Adipocyte (in vitro differentiated cells): ENCODE data around the gene TBXA2R.
"Not testable (repeated sequence)": the region's sequence is repeated elsewhere in the genome, so short reads cannot be mapped to it uniquely, and the experiment has no call there.

Source experiments
- DNase-seq: peaks from one replicate; pipeline ENCODE4 v3.0.0-alpha.2; 2015; ENCODE audit warnings: low read depth
- H3K27me3 ChIP-seq: replicated peaks from 2 replicates; pipeline ENCODE4 v1.7.0; 2013; ENCODE audit warnings: mild to moderate bottlenecking, low read length, moderate library complexity; ENCODE audit not compliant: control insufficient read depth, insufficient read depth
- H3K36me3 ChIP-seq: 2 replicates; pipeline ENCODE4 v1.7.0; 2013; ENCODE audit warnings: low read length, mild to moderate bottlenecking, moderate library complexity; ENCODE audit not compliant: control insufficient read depth, insufficient read depth, severe bottlenecking
- H3K4me1 ChIP-seq: 2 replicates; pipeline ENCODE4 v1.7.0; 2013; ENCODE audit warnings: mild to moderate bottlenecking, low read length, moderate library complexity; ENCODE audit not compliant: control insufficient read depth, insufficient read depth
- H3K4me3 ChIP-seq: 2 replicates; pipeline ENCODE4 v1.7.0; 2013; ENCODE audit warnings: mild to moderate bottlenecking, low read length, moderate library complexity
- H3K9ac ChIP-seq: 2 replicates; pipeline ENCODE4 v1.7.0; 2013; ENCODE audit warnings: mild to moderate bottlenecking, low read length, moderate library complexity
- H3K9me3 ChIP-seq: 2 replicates; pipeline ENCODE4 v1.7.0; 2013; ENCODE audit warnings: mild to moderate bottlenecking, low read length, moderate library complexity; ENCODE audit not compliant: control insufficient read depth

Gene TBXA2R

GRCh38 chr19:3584036-3584802 is 22.5 kb downstream of the TBXA2R start:
- peaks cover 13% of the 10 kb centered on the region for H3K4me1 ChIP-seq
- H3K4me3 ChIP-seq, H3K9ac ChIP-seq, H3K27me3 ChIP-seq, DNase-seq, H3K36me3 ChIP-seq, H3K9me3 ChIP-seq: not testable (repeated sequence)

DNA sequence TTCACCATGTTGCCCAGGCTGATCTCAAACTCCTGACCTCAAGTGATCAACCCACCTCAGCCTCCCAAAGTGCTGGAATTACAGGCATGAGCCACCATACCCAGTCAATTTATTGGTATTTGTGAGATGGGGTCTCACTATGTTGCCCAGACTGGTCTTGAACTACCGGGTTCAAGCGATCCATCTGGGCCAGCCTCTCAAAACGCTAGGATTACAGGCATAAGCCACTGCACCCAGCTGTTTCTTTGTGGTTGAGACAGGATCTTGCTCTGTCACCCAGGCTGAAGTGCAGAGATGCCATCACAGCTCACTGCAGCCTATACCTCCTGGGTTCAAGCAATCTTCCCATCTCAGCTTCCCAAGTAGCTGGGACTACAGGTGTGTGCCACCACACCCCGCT is 24.9 kb downstream of the TBXA2R start:
- not testable (repeated sequence) for H3K36me3 ChIP-seq, H3K4me3 ChIP-seq, H3K9ac ChIP-seq, H3K27me3 ChIP-seq, DNase-seq, H3K9me3 ChIP-seq
- peaks cover 13% of the 10 kb centered on the region for H3K4me1 ChIP-seq

- Histone ChIP-seq H3K4me3 (peak overlapping the region; percentile 51), H3K27me3 (no peaks in the 10 kb centered on the region), H3K9ac (peak overlapping the region; percentile 70), H3K36me3 (peaks cover 1% of the 10 kb centered on the region), H3K9me3 (no peaks in the 10 kb centered on the region), H3K4me1 (peaks cover 23% of the 10 kb centered on the region)
- DNase-seq = peak; percentile 85
These were observed 26.3 kb downstream of the TBXA2R start for GRCh38 chr19:3580156-3580934.

- Histone ChIP-seq H3K9ac (no peak overlapping the region), H3K27me3 (no peaks in the 10 kb centered on the region), H3K4me1 (peaks cover 23% of the 10 kb centered on the region), H3K36me3 (peaks cover 5% of the 10 kb centered on the region), H3K9me3 (no peaks in the 10 kb centered on the region), H3K4me3 (no peak overlapping the region)
- no peak for DNase-seq
These were observed 28.3 kb downstream of the TBXA2R start for GRCh38 chr19:3578390-3578789.

DNA sequence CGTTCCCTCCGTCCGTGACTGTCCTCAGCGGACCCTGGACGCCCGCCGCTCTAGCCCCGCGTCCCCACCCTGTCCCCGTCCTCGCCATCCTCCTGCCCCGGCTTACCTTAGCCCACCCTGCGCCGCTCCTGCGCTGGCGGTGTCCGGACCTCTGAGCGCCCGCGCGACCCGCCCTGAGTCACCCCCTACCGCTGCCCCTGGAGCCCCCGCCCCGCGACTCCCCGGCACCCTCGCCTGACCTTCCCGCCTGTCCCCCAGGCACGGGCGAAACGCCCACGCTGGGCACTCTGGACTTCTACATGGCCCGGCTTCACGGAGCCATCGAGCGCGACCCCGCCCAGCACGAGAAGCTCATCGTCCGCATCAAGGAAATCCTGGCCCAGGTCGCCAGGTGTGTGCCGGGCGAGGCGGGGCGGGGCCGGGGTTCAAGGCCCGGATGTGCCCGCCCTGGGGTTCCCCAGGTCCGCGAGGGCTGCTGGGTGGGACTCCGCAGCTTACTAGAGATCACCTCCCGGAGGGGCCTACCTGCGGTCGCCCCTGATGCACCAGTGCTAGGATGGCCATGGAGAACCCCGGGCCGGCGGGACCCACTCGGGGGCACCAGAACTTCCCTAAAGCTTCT is 28.8 kb downstream of the TBXA2R start:
- Histone ChIP-seq H3K9me3 (no peaks in the 10 kb centered on the region), H3K4me3 (no peak overlapping the region), H3K4me1 (peaks cover 23% of the 10 kb centered on the region), H3K9ac (no peak overlapping the region), H3K36me3 (peaks cover 5% of the 10 kb centered on the region), H3K27me3 (no peaks in the 10 kb centered on the region)
- no peak for DNase-seq

DNA sequence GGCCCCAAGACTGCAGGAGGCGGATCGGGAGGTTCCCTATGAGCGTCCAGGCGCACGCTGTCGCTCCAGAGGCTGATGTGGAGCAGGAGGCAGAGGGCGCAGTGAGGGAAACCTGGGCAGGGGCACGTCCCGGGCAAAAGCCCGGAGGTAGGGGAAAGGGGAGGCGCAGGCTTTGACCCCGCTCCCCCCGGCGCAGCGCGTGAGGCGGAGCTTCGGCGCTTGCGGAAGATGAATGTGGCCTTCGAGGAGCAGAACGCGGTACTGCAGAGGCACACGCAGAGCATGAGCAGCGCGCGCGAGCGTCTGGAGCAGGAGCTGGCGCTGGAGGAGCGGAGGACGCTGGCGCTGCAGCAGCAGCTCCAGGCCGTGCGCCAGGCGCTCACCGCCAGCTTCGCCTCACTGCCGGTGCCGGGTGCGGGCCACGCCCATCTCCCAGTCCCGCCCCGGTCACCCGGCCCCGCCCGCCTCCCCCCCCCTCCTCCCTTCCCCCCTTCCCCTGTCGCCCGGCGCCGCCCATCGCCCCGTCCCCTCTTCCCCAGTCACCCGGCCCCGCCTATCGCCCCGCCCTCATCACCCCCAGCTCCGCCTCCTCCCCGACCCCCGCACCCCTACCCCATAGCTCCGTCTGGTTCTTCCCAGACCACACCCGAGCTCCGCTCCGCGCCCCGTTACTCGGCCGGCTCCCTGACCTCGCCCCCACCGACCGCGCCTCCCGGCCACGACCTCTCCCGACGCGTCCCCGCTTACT is 29.8 kb downstream of the TBXA2R start:
- no peak for DNase-seq
- Histone ChIP-seq H3K36me3 (peaks cover 5% of the 10 kb centered on the region), H3K4me3 (peak overlapping the region; percentile 65), H3K9ac (peak overlapping the region; percentile 49), H3K27me3 (no peaks in the 10 kb centered on the region), H3K9me3 (no peaks in the 10 kb centered on the region), H3K4me1 (peaks cover 27% of the 10 kb centered on the region)

DNA sequence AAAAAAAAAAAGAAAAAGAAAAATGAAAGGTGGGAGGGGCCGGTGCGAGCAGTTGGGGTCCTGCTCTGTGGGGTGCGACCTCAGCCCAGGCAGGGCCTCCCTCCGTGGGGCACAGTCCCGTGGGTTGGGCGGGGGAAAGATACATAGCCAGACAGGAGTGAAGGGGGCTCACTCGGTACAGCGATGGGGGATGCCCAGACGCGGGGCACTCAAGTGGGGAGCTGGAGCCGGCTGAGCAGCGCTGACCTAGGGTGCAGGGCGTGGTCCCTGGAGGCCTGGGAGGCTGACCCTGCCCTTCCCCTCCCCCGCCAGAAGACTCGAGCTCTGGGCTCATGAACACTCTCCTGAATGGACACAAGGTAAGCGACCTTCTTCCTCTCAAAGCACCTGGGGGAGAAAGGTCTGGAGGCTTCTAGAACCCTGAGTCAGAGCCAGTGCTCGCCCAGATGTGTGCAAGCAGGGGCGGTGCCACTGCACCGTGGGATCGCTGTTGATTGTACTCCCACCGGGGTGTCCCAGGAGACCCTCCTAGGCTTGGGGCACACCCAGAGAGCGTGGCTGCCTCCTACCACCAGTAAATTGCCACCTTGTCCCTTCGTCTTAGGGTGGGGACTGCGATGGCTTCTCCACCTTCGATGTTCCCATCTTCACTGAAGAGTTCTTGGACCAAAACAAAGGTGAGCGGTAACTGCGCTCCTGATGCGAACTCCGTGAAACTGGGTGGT is 30.6 kb downstream of the TBXA2R start:
- H3K4me3 ChIP-seq = peak overlapping the region; percentile 65

DNA sequence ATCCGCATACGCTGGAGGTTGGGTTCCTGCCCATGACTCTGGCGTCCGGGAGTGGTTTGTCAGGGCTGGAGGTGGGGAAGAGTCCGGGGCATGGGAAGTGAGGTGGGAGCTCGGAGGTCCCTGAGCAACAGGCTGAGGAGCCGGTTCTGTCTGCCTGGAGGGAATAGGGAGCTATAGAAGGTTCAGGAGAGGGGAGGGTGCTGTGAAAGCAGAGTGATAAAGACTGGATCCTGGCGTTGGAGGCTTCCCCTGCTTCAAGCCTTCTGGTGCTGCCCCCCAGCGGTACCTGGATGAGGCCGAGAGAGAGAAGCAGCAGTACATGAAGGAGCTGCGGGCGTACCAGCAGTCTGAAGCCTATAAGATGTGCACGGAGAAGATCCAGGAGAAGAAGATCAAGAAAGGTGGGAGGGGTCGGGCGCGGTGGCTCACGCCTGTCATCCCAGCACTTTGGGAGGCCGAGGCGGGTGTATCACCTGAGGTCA is 31.4 kb downstream of the TBXA2R start:
- H3K27me3 ChIP-seq = no peaks in the 10 kb centered on the region
- no peak overlapping the region for H3K4me3 ChIP-seq
- no peak overlapping the region for H3K9ac ChIP-seq
- H3K36me3 ChIP-seq = peaks cover 5% of the 10 kb centered on the region
- H3K9me3 ChIP-seq = no peaks in the 10 kb centered on the region
- DNase-seq = no peak
- H3K4me1 ChIP-seq = peaks cover 22% of the 10 kb centered on the region

More for the DNA sequence above, 30.6 kb downstream of the TBXA2R start:
- peaks cover 5% of the 10 kb centered on the region for H3K36me3 ChIP-seq
- H3K9ac ChIP-seq = peak overlapping the region; percentile 49
- no peaks in the 10 kb centered on the region for H3K9me3 ChIP-seq
- no peak for DNase-seq
- H3K27me3 ChIP-seq = no peaks in the 10 kb centered on the region
- H3K4me1 ChIP-seq = peaks cover 27% of the 10 kb centered on the region

GRCh38 chr19:3573858-3574637 is 32.6 kb downstream of the TBXA2R start:
- Histone ChIP-seq H3K9ac (no peak overlapping the region), H3K4me3 (peak overlapping the region; percentile 90)

More at GRCh38 chr19:3573858-3574637, 32.6 kb downstream of the TBXA2R start:
- DNase-seq = peak; percentile 97
- Histone ChIP-seq H3K9me3 (no peaks in the 10 kb centered on the region), H3K4me1 (peaks cover 14% of the 10 kb centered on the region), H3K36me3 (peaks cover 5% of the 10 kb centered on the region), H3K27me3 (no peaks in the 10 kb centered on the region)
